Large intestine (tissue), 1 donor: Measurements from ENCODE around the gene SLC26A6. TPM values are rescaled to one million over a fixed set of nuclear protein-coding genes. Genes with fewer than 3 reads are reported as not detected.

ENCODE experiments used
- polyA plus RNA-seq: library from polyadenylated mRNA; unstranded; fragments of 120-200 nt; gene quantifications from one replicate; pipeline ENCODE4 v1.2.1, GENCODE V29; 2013

The SLC26A6 gene
- polyA plus RNA-seq, 1 donor, result 41.2 TPM

Other genes with a start within 250 kb of the SLC26A6 start
- 121 TPM for gene PLXNB1, start 205.4 kb downstream of the SLC26A6 start, polyA plus RNA-seq
- gene CCDC51, start 195.3 kb downstream of the SLC26A6 start, polyA plus RNA-seq, result 19.0 TPM
- gene TMA7, start 195.2 kb downstream of the SLC26A6 start, polyA plus RNA-seq, result 283 TPM
- gene ATRIP, start 188.7 kb downstream of the SLC26A6 start, polyA plus RNA-seq, result 6.6 TPM
- 200 TPM for gene SHISA5, start 131.3 kb downstream of the SLC26A6 start, polyA plus RNA-seq
- 17.3 TPM for gene PFKFB4, start 78.7 kb downstream of the SLC26A6 start, polyA plus RNA-seq
- 0.87 TPM for gene UCN2, start 71.7 kb downstream of the SLC26A6 start, polyA plus RNA-seq
- gene COL7A1, start 40.1 kb downstream of the SLC26A6 start, polyA plus RNA-seq, result 121 TPM
- 259 TPM for gene UQCRC1, start 25.8 kb downstream of the SLC26A6 start, polyA plus RNA-seq
- gene TMEM89, start 13.7 kb downstream of the SLC26A6 start, polyA plus RNA-seq, result 0.09 TPM
- gene CELSR3, start 27.4 kb upstream of the SLC26A6 start, polyA plus RNA-seq, result 3.9 TPM
- 15.2 TPM for gene NCKIPSD, start 50.5 kb upstream of the SLC26A6 start, polyA plus RNA-seq
- 176 TPM for gene IP6K2, start 81.8 kb upstream of the SLC26A6 start, polyA plus RNA-seq
- gene PRKAR2A, start 212.4 kb upstream of the SLC26A6 start, polyA plus RNA-seq, result 28.6 TPM